Right renal pelvis (tissue), 4 donors: ENCODE results near the gene AGPAT3. TPM values are rescaled to one million over a fixed set of nuclear protein-coding genes. Genes with fewer than 3 reads are reported as not detected.

ENCODE experiments used
- DNase-seq, 4 donors: peaks; one replicate each; pipeline ENCODE4 v3.0.0-alpha.2; 2013; ENCODE audit warnings: low read depth in 4 of 4, low spot score in 3 of 4, missing footprints in 1 of 4
- polyA plus RNA-seq, 4 donors: library from polyadenylated mRNA; unstranded; fragments of 120-200 nt; gene quantifications; one replicate each; pipeline ENCODE4 v1.2.1, GENCODE V29; 2013; ENCODE audit not compliant: insufficient read length in 4 of 4

Gene AGPAT3
- polyA plus RNA-seq, 4 donors: 55.2 to 63.3 (median 59.4) TPM

- no peak for DNase-seq
These were observed 5.2 kb upstream of the AGPAT3 start for GRCh38 chr21:43859747-43860214.

DNA sequence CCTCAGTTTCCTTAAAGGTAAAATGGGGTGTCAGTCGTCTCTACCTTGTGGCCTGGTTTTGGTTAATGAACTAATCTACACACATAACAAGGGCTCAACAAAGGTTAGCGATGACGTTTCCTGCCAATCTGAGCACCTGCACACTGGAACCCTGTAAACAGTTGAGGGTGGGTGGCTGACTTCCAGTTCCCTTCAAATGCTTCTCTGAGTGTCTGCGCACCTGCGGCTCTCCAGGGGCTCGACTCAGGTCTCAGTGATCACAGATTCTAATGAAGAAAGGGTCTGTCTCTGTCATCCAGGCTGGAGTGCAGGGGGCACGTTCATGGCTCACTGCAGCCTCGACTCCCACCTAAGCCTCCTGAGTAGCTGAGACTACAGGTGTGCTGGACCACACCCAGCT, 3.3 kb upstream of the AGPAT3 start:
- no peak for DNase-seq

GRCh38 chr21:43864313-43864961, 586 bp upstream of the AGPAT3 start:
- DNase-seq: no peak

DNA sequence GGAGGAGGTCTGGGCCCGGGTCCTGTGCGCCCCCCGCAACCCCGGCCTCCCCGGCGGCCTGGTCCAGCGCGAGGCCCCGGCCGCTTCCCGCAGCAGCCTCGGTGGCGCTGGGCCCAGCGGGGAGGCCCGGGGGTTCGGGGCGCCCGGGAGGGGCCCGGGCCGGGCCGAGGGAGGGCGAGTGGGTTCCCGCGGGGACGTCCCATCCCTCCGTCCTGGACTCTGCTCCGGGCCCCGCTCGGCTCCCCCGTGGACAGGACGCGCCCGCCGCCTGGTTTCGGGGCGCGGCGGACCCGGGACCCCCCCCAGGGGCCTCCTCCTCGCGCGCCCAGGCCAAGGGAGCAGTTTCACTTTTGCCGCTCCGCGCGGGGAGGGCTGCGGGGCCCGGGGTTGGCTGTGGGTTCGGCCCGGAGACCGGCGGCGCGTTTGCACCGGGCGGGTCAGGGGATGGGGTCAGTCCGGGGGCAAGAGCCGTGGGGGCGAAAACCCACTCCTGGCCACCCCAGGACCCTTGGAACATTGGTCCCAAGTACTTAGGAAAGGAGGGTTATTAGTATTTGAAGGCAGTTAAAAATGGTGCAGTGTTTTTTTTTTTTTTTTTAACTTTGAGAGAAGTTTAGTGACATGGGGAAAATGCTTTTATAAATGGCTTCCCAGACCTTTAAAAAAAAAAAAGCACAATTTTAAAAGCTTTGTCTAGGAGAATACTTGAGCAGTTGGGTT, 677 bp downstream of the AGPAT3 start:
- DNase-seq: no peak

GRCh38 chr21:43866260-43866629, 1.2 kb downstream of the AGPAT3 start:
- no peak for DNase-seq

GRCh38 chr21:43866659-43867331, 1.8 kb downstream of the AGPAT3 start:
- no peak for DNase-seq

GRCh38 chr21:43867332-43867703, 2.3 kb downstream of the AGPAT3 start:
- DNase-seq: no peak

- DNase-seq: no peak
These were observed 2.9 kb downstream of the AGPAT3 start for GRCh38 chr21:43867948-43868347.

GRCh38 chr21:43868461-43868860, 3.4 kb downstream of the AGPAT3 start:
- no peak for DNase-seq

- no peak for DNase-seq
These were observed 4.7 kb downstream of the AGPAT3 start for GRCh38 chr21:43869486-43870325.

DNA sequence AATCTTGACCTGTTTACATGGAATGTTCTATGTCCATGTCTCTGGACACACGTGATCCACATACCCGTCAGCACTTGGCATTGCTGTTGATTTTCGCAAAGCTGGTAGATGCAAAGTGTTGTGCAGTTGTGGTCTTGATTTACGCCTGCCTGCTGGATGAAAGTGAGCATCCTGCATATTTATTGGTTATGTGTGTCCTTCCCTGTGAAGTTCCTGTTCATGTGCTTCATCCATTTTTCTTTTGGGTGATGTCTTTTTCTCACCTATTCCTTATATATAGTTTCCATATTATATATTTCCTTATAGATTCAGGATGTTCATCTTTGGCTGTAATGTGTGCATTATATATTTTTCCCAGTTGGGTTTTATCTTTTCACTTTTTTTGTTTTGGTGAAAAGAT, 6.5 kb downstream of the AGPAT3 start:
- no peak for DNase-seq

DNA sequence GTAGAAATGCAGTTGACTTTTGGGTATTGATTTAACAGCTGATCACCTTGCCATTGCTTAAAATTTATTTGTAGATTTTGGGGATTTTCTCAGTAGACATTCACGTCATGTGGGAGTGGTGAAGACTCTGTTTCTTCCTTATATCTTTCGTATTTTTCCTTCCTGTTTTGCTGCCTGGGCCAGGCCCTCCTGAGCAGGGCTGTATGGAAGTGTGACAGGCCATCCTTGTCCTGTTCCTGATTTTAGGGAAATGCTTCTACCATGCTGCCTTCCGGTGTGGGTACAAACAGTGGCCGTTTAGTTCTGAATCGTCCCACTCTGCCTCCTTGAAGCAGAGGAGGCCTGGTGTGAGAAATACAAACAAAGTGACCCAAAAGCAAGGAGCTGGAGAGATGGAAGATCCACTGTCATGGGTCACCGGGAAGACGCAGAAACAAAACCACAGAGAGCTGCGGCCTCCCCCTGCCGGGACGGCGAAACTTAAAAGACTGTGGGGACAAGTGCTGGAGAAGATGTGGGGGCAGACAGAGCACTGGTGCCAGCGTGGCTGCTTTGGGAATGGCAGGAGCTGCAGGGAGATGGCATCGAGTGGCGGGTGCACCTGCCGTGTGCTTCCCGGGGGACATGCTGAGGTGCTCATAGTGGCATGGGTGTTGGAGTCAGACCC, 7.6 kb downstream of the AGPAT3 start:
- DNase-seq: no peak

DNA sequence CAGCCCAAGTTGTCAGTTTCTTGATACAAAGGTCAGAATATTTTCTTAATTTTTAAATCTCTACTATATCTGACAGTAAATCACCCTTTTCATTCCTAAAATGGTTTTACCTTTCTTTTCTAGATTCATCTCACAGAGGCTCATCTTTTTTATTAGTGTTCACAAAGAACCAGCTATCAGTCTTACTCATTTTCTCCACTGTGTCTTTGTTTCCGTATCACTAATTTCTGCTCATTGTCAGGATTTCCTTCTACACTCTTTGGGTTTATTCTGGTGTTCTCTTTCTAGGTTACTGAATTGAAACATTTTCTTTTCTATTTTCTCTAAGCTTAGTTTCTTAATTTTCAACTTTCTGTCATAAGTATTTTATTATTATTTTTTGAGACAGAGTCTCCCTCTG, 8.7 kb downstream of the AGPAT3 start:
- no peak for DNase-seq

GRCh38 chr21:43874085-43874805, 9.2 kb downstream of the AGPAT3 start:
- no peak for DNase-seq

DNA sequence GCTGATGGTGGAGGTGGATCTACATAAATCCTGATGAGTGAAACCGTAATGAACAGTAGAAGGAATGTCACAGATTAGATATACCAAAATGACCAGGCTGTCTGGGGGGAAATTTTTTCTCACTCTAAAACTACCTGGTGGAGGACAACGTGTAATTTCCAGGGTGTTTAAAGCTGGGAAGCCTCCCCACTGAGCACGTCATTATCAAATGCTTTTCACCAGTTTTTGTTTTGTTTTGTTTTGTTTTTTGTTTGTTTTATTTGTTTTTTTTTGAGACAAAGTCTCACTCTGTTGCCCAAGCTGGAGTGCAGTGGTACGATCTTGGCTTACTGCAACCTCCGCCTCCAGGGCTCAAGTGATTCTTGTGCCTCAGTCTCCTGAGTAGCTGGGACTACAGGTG, 11.6 kb downstream of the AGPAT3 start:
- DNase-seq: no peak

GRCh38 chr21:43877936-43878575, 13.0 kb downstream of the AGPAT3 start:
- DNase-seq: no peak

DNA sequence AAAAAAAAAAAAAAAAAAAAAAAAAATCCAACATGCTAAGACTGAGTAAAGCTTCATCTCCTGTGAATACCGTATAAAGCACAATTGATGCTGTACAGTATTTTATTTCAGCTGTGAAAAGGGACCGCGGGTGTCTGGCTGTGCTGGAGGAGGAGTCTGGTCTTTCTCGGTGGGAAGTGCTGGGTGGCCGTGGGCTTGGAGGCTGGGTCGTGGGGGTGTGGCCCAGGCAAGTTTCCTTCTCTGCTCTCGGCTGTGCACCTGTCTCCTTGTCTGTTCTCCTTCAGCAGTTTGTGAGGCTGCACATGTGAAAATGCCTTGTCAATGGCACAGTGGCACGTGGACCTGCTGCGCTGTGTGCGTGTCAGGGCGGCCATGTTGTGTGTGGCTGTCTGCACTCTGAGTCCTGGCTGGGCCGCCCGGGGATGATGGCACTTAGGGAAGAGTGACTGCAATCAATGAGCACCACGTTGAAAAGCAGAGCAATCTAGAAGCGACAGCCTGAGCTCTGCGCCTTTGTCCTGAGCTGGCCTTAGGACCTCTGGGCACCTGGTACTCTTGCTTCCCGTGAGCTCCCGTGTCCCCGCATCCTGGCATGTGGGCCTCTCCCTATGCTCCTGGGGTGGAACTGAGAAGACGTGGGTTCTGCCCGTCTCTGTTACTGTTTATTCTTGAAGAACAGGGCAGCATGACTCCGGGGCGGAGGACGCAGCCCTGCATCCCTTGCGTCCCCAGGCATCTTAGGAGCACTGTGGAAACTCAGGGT, 14.5 kb downstream of the AGPAT3 start:
- DNase-seq: no peak

DNA sequence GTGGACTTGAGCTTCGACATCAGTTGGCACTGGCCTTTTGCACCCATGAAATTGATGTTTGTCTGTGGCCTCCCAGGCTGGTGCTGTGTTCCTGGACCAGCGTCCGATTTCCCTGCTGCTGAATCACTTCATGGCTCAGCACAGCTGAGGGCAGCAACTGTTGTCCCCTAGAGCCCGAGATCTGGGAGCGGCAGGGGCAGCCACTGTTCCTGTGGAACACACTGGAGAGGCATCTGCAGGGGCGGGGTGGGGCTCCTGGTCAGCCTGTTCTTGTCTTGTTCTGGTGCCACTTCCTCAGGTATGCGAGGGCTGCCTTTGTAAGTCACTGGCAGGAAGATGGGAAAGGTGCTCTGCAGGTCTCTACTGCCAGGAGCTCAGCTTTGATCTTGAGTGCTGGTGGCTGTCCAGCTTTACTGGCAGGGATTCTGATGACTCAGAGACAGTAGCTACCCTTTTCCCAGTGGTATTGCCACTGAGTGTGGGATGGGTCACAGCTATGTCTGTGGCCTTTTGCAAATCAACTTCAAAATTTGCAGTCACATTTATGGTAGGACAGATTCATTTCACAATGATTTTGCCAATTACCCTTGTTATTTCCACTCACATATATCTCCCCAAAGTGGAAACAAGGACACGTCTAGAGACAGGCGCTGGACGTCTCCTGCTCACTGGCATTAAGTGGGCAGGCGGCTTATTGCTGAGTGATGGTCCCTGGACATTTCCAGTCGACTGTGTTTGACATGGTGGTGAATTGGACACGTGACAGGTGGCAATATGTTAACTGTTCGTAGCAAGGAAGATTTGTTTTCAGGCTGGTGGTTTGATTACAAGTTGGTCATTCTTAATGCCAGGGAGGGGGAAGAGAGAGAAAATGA, 15.3 kb downstream of the AGPAT3 start:
- DNase-seq: no peak
